ENCODE results near the gene EIF5B.

Gene EIF5B

DNA sequence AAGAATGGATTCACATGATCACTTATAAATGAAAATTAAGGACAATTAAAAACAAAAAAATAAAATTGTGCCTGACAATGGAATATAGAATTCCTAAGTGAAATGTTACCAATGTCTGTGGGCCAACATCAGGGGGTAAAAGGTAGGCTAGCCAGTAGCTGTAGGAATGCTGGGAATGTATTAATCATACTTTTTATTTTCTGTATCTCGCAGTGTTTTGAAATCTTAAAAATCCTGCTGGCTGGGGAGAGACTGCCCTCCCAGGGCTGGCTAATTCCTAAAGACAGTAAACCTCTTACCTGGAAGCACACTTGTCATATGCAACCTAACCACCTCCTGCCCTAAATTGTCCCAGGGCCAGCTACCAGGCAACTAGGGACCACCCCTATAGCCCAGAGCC lies 82.8 kb downstream of the EIF5B start:
- H3K4me3 ChIP-seq (ENCODE audit: low read length, poor library complexity, severe bottlenecking): no peak overlapping the region
- peaks cover 89% of the 10 kb centered on the region for H3K36me3 ChIP-seq (ENCODE audit: insufficient read depth, low read length)
- H3K4me1 ChIP-seq (ENCODE audit: insufficient read depth, low read length, poor library complexity, severe bottlenecking): no peaks in the 10 kb centered on the region
- H4K20me1 ChIP-seq (ENCODE audit: insufficient read depth, low read length, poor library complexity, severe bottlenecking): no peaks in the 10 kb centered on the region
- H3K4me2 ChIP-seq (ENCODE audit: low read depth, low read length, poor library complexity, severe bottlenecking): no peak overlapping the region
- TF ChIP-seq, protein P1, sequence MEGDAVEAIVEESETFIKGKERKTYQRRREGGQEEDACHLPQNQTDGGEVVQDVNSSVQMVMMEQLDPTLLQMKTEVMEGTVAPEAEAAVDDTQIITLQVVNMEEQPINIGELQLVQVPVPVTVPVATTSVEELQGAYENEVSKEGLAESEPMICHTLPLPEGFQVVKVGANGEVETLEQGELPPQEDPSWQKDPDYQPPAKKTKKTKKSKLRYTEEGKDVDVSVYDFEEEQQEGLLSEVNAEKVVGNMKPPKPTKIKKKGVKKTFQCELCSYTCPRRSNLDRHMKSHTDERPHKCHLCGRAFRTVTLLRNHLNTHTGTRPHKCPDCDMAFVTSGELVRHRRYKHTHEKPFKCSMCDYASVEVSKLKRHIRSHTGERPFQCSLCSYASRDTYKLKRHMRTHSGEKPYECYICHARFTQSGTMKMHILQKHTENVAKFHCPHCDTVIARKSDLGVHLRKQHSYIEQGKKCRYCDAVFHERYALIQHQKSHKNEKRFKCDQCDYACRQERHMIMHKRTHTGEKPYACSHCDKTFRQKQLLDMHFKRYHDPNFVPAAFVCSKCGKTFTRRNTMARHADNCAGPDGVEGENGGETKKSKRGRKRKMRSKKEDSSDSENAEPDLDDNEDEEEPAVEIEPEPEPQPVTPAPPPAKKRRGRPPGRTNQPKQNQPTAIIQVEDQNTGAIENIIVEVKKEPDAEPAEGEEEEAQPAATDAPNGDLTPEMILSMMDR (conservative IDR thresholded peaks at IDR 0.05; ENCODE audit: low read length): no peak
- TF ChIP-seq EZH2phosphoT487 (IDR thresholded peaks at IDR 0.05; ENCODE audit: borderline replicate concordance): no peak
- no peaks in the 10 kb centered on the region for H3K79me2 ChIP-seq (ENCODE audit: insufficient read depth, low read length)
- H3K9ac ChIP-seq (ENCODE audit: low read depth, low read length, poor library complexity, severe bottlenecking): no peak overlapping the region
- no peaks in the 10 kb centered on the region for H3K9me3 ChIP-seq (ENCODE audit: insufficient read depth, low read depth, low read length)
- H2AFZ ChIP-seq (ENCODE audit: low read length): no peak overlapping the region
- no peaks in the 10 kb centered on the region for H3F3A ChIP-seq (ENCODE audit: low read depth)
- no peaks in the 10 kb centered on the region for H3K27me3 ChIP-seq (ENCODE audit: insufficient read depth, low read length, poor library complexity, severe bottlenecking)
- H3K9me2 ChIP-seq (replicated peaks; ENCODE audit: low read depth, low read length): no peaks in the 10 kb centered on the region

DNA sequence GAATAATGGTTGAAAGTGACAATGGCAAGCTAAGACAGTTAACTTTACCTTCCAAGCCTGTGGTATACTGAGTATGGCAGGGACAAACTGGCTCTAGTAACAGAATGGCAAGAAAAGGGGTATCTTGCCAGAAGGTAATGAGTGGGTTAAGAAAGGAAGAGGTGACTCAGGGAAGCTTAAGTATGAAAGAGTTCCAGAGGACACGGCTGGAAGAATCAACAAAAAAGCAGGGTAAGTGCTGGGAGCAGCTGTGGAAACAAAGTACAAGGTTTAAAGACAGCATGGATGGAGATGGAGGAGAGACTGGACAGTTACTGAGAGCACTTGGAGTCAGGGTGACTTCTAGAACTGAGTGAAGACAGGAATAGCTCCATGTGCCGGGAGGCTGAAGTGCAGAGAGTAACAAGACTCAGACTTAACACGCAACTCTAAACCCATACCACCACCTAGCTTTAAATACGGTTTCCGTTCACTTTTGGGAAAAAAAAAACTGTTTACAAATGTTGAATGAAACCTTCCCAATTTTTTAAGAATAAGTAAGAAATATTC lies 83.6 kb downstream of the EIF5B start:
- Histone ChIP-seq H3F3A (ENCODE audit: low read depth) (no peaks in the 10 kb centered on the region), H3K9ac (ENCODE audit: low read depth, low read length, poor library complexity, severe bottlenecking) (no peak overlapping the region), H2AFZ (ENCODE audit: low read length) (no peak overlapping the region), H3K4me3 (ENCODE audit: low read length, poor library complexity, severe bottlenecking) (no peak overlapping the region), H3K79me2 (ENCODE audit: insufficient read depth, low read length) (no peaks in the 10 kb centered on the region), H3K4me1 (ENCODE audit: insufficient read depth, low read length, poor library complexity, severe bottlenecking) (no peaks in the 10 kb centered on the region), H3K9me2 (replicated peaks; ENCODE audit: low read depth, low read length) (no peaks in the 10 kb centered on the region), H3K36me3 (ENCODE audit: insufficient read depth, low read length) (peaks cover 84% of the 10 kb centered on the region), H4K20me1 (ENCODE audit: insufficient read depth, low read length, poor library complexity, severe bottlenecking) (no peaks in the 10 kb centered on the region), H3K9me3 (ENCODE audit: insufficient read depth, low read depth, low read length) (no peaks in the 10 kb centered on the region), H3K27me3 (ENCODE audit: insufficient read depth, low read length, poor library complexity, severe bottlenecking) (no peaks in the 10 kb centered on the region), H3K4me2 (ENCODE audit: low read depth, low read length, poor library complexity, severe bottlenecking) (no peak overlapping the region)
- TF ChIP-seq, protein P1 (conservative IDR thresholded peaks at IDR 0.05; ENCODE audit: low read length): no peak
- no peak for TF ChIP-seq EZH2phosphoT487 (IDR thresholded peaks at IDR 0.05; ENCODE audit: borderline replicate concordance)

DNA sequence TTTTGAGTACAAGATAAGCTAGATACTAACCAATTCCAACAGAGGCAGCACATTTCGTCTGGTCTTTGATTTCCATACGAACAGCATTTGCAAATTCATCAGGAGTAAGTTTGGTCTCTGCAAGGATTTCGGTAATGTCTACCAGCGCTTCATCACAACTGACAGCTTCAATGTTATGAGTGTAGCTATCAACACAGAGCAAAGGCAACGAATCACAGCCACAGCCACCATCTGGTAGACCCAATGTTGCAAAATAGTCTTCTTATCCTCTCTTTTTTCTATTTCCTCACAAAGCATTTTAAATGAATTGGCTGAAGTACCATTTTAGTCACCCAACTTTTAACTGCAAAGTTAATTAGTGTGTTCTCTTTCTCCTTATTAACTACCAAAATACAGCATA lies 84.3 kb downstream of the EIF5B start:
- Histone ChIP-seq H3K27me3 (ENCODE audit: insufficient read depth, low read length, poor library complexity, severe bottlenecking) (no peaks in the 10 kb centered on the region), H3K9me3 (ENCODE audit: insufficient read depth, low read depth, low read length) (no peaks in the 10 kb centered on the region), H3K4me2 (ENCODE audit: low read depth, low read length, poor library complexity, severe bottlenecking) (no peak overlapping the region), H3K79me2 (ENCODE audit: insufficient read depth, low read length) (no peaks in the 10 kb centered on the region), H4K20me1 (ENCODE audit: insufficient read depth, low read length, poor library complexity, severe bottlenecking) (no peaks in the 10 kb centered on the region), H3F3A (ENCODE audit: low read depth) (no peaks in the 10 kb centered on the region), H3K36me3 (ENCODE audit: insufficient read depth, low read length) (peaks cover 79% of the 10 kb centered on the region), H3K9ac (ENCODE audit: low read depth, low read length, poor library complexity, severe bottlenecking) (no peak overlapping the region), H3K4me1 (ENCODE audit: insufficient read depth, low read length, poor library complexity, severe bottlenecking) (no peaks in the 10 kb centered on the region), H2AFZ (ENCODE audit: low read length) (no peak overlapping the region), H3K4me3 (ENCODE audit: low read length, poor library complexity, severe bottlenecking) (no peak overlapping the region), H3K9me2 (replicated peaks; ENCODE audit: low read depth, low read length) (no peaks in the 10 kb centered on the region)
- TF ChIP-seq, protein P1 (conservative IDR thresholded peaks at IDR 0.05; ENCODE audit: low read length): no peak
- no peak for TF ChIP-seq EZH2phosphoT487 (IDR thresholded peaks at IDR 0.05; ENCODE audit: borderline replicate concordance)
